Neuronal stem cell (in vitro differentiated cells): Measurements from ENCODE around the gene STK32B.

ENCODE experiments used
- DNase-seq: peaks from one replicate; pipeline ENCODE4 v3.0.0-alpha.2; 2013; ENCODE audit warnings: low spot score
- H2AFZ ChIP-seq: one replicate; pipeline ENCODE4 v1.6.1; 2013; ENCODE audit warnings: mild to moderate bottlenecking, low read length, inconsistent platforms
- H2AK5ac ChIP-seq: 2 replicates; pipeline ENCODE4 v1.6.1; 2013; ENCODE audit warnings: low read depth, mild to moderate bottlenecking, inconsistent platforms, low read length, moderate library complexity, mixed read lengths
- H2BK120ac ChIP-seq: 2 replicates; pipeline ENCODE4 v1.6.1; 2013; ENCODE audit warnings: low read depth, mild to moderate bottlenecking, inconsistent platforms, low read length, moderate library complexity, mixed read lengths
- H2BK12ac ChIP-seq: one replicate; pipeline ENCODE4 v1.6.1; 2013; ENCODE audit warnings: low read length, inconsistent platforms
- H2BK15ac ChIP-seq: 2 replicates; pipeline ENCODE4 v1.6.1; 2013; ENCODE audit warnings: mild to moderate bottlenecking, low read length, inconsistent platforms, mixed read lengths
- H2BK5ac ChIP-seq: one replicate; pipeline ENCODE4 v1.6.1; 2013; ENCODE audit warnings: inconsistent platforms, mild to moderate bottlenecking, low read length, moderate library complexity
- H3K14ac ChIP-seq: one replicate; pipeline ENCODE4 v1.6.1; 2013; ENCODE audit warnings: low read length, inconsistent platforms
- H3K18ac ChIP-seq: 2 replicates; pipeline ENCODE4 v1.6.1; 2013; ENCODE audit warnings: low read length, inconsistent platforms
- H3K23ac ChIP-seq: 2 replicates; pipeline ENCODE4 v1.6.1; 2013; ENCODE audit warnings: low read depth, mild to moderate bottlenecking, mixed read lengths, low read length, inconsistent platforms; ENCODE audit not compliant: poor library complexity
- H3K27ac ChIP-seq: replicated peaks from 3 replicates; pipeline ENCODE4 v1.5.1; 2013; ENCODE audit warnings: low read length, inconsistent platforms
- H3K27me3 ChIP-seq, 3 experiments: 2 replicates each; pipeline ENCODE4 v1.6.1; 2013; ENCODE audit warnings: low read length in 3 of 3, mild to moderate bottlenecking in 2 of 3, inconsistent platforms in 1 of 3, low read depth in 1 of 3, mixed read lengths in 1 of 3, moderate library complexity in 1 of 3; ENCODE audit not compliant: control insufficient read depth in 3 of 3, insufficient read depth in 3 of 3
- H3K36me3 ChIP-seq, 2 donors: replicated peaks in 1 of 2; 2 replicates each; pipeline ENCODE4 v1.6.1; 2013; ENCODE audit warnings: low read length in 2 of 2; ENCODE audit not compliant: control insufficient read depth in 2 of 2, insufficient read depth in 2 of 2
- H3K4ac ChIP-seq: 2 replicates; pipeline ENCODE4 v1.6.1; 2013; ENCODE audit warnings: inconsistent platforms, mild to moderate bottlenecking, low read length, moderate library complexity
- H3K4me1 ChIP-seq, 2 donors: 1 replicate in 1 of 2; 2 replicates in 1 of 2; pipeline ENCODE4 v1.6.1; 2013; ENCODE audit warnings: low read length in 2 of 2, low read depth in 1 of 2; ENCODE audit not compliant: control insufficient read depth in 2 of 2, insufficient read depth in 1 of 2
- H3K4me2 ChIP-seq: one replicate; pipeline ENCODE4 v1.6.1; 2013; ENCODE audit warnings: mild to moderate bottlenecking, low read length, inconsistent platforms; ENCODE audit not compliant: insufficient read depth, poor library complexity, severe bottlenecking
- H3K4me3 ChIP-seq, 2 donors: 2 replicates each; pipeline ENCODE4 v1.5.1; 2013; ENCODE audit warnings: low read length in 2 of 2, mild to moderate bottlenecking in 2 of 2, inconsistent platforms in 1 of 2, moderate library complexity in 1 of 2
- H3K79me1 ChIP-seq: one replicate; pipeline ENCODE4 v1.6.1; 2013; ENCODE audit warnings: low read depth, mild to moderate bottlenecking, inconsistent platforms, low read length, moderate library complexity
- H3K9ac ChIP-seq: one replicate; pipeline ENCODE4 v1.6.1; 2013; ENCODE audit warnings: mild to moderate bottlenecking, low read depth, low read length, inconsistent platforms; ENCODE audit not compliant: poor library complexity
- H3K9me3 ChIP-seq, 2 donors: replicated peaks in 1 of 2; 2 replicates each; pipeline versions ENCODE3 to v1.6.1; 2013; ENCODE audit warnings: low read length in 2 of 2, mild to moderate bottlenecking in 2 of 2, inconsistent platforms in 1 of 2, low read depth in 1 of 2, mixed read lengths in 1 of 2, moderate library complexity in 1 of 2; ENCODE audit not compliant: control insufficient read depth in 2 of 2, insufficient read depth in 1 of 2
- H4K8ac ChIP-seq: one replicate; pipeline ENCODE4 v1.6.1; 2013; ENCODE audit warnings: low read depth, mild to moderate bottlenecking, inconsistent platforms, low read length, moderate library complexity
- H4K91ac ChIP-seq: one replicate; pipeline ENCODE4 v1.6.1; 2013; ENCODE audit warnings: low read length, low read depth, mild to moderate bottlenecking, inconsistent platforms; ENCODE audit not compliant: poor library complexity
- WGBS, 2 donors: extraction: QIAGEN DNeasy Blood & Tissue Kit; methylation state at CpG; one replicate each; pipeline ENCODE4 v1.1.7; 2013; ENCODE audit warnings: missing lambda C conversion rate in 2 of 2, mixed read lengths in 1 of 2; ENCODE audit not compliant: insufficient read length in 2 of 2, insufficient replicate concordance in 1 of 2; ENCODE audit errors: extremely low coverage in 2 of 2; 5-methylcytosine and 5-hydroxymethylcytosine counted together

STK32B gene

DNA sequence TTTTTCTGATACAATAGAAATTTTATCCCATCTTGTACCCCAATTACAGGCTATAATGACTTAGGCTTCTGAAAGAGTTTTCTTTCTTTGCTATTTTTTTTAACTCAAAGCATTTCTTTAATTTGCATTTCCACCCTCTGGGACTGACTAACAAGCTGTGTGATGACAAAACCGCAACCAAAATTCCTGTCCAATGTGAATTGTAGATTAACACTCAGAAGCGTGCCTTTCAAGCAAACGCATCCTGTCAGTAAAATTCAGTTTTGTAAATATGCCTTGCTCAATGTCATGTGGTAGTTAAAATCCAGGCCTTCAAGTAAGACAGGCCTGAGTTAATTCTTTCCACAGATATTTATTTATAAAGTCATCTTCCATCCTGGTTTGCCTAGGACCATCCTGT, 50.3 kb downstream of the STK32B start:
- H3K4me2 ChIP-seq: no peak overlapping the region

GRCh38 chr4:5110901-5111300, 59.6 kb downstream of the STK32B start:
- H3K9me3 ChIP-seq: no peaks in the 10 kb centered on the region
- no peaks in the 10 kb centered on the region for H3K4me1 ChIP-seq
- no peaks in the 10 kb centered on the region for H3K36me3 ChIP-seq
- H3K23ac ChIP-seq: no peak overlapping the region
- no peak overlapping the region for H3K18ac ChIP-seq
- H2BK15ac ChIP-seq: no peak overlapping the region
- no CpG with 5 or more reads among the region's 1 CpG for WGBS, 2 donors
- no peak overlapping the region for H2BK12ac ChIP-seq
- H2AFZ ChIP-seq: no peak overlapping the region
- H3K14ac ChIP-seq: no peak overlapping the region
- H2BK120ac ChIP-seq: no peak overlapping the region
- no peak overlapping the region for H4K8ac ChIP-seq
- no peaks in the 10 kb centered on the region for H3K27me3 ChIP-seq
- H3K79me1 ChIP-seq: no peaks in the 10 kb centered on the region
- H2AK5ac ChIP-seq: no peak overlapping the region
- no peak overlapping the region for H3K4ac ChIP-seq
- H3K4me3 ChIP-seq: no peak overlapping the region
- H3K27ac ChIP-seq: no peak overlapping the region
- H3K4me2 ChIP-seq: no peak overlapping the region
- no peak overlapping the region for H2BK5ac ChIP-seq
- no peak overlapping the region for H3K9ac ChIP-seq
- no peak for DNase-seq
- no peak overlapping the region for H4K91ac ChIP-seq

More for the DNA sequence above, 50.3 kb downstream of the STK32B start:
- no peak overlapping the region for H3K23ac ChIP-seq
- no peaks in the 10 kb centered on the region for H3K36me3 ChIP-seq
- no peak overlapping the region for H2BK15ac ChIP-seq
- H3K27me3 ChIP-seq: no peaks in the 10 kb centered on the region
- H3K9ac ChIP-seq: no peak overlapping the region
- H3K4me1 ChIP-seq: no peaks in the 10 kb centered on the region
- H2BK12ac ChIP-seq: no peak overlapping the region
- no peak overlapping the region for H2BK120ac ChIP-seq
- no peak overlapping the region for H3K4ac ChIP-seq
- no peak for DNase-seq
- H3K14ac ChIP-seq: no peak overlapping the region
- no CpG with 5 or more reads among the region's 3 CpGs for WGBS, 2 donors
- no peak overlapping the region for H3K18ac ChIP-seq
- H4K91ac ChIP-seq: no peak overlapping the region
- no peak overlapping the region for H2AK5ac ChIP-seq
- H2AFZ ChIP-seq: no peak overlapping the region
- no peak overlapping the region for H4K8ac ChIP-seq
- no peaks in the 10 kb centered on the region for H3K9me3 ChIP-seq
- no peaks in the 10 kb centered on the region for H3K79me1 ChIP-seq
- no peak overlapping the region for H3K4me3 ChIP-seq
- H2BK5ac ChIP-seq: no peak overlapping the region
- H3K27ac ChIP-seq: no peak overlapping the region

- Histone ChIP-seq H2BK5ac (no peak overlapping the region), H4K91ac (no peak overlapping the region), H2BK120ac (no peak overlapping the region), H3K18ac (no peak overlapping the region), H3K36me3 (no peaks in the 10 kb centered on the region), H3K23ac (no peak overlapping the region), H3K9ac (no peak overlapping the region), H3K4me1 (no peaks in the 10 kb centered on the region), H3K4me2 (no peak overlapping the region), H3K4me3 (no peak overlapping the region), H3K9me3 (peaks cover 0 to 2% of the 10 kb centered on the region in 2 donors), H3K79me1 (no peaks in the 10 kb centered on the region), H3K27ac (no peak overlapping the region), H2AFZ (no peak overlapping the region), H3K4ac (no peak overlapping the region), H4K8ac (no peak overlapping the region), H3K27me3 (no peaks in the 10 kb centered on the region), H2BK12ac (no peak overlapping the region), H2BK15ac (no peak overlapping the region), H2AK5ac (no peak overlapping the region), H3K14ac (no peak overlapping the region)
- no CpG with 5 or more reads among the region's 2 CpGs for WGBS, 2 donors
- DNase-seq: no peak
These were observed 61.2 kb downstream of the STK32B start for GRCh38 chr4:5112333-5113095.

GRCh38 chr4:5114950-5115349, 63.7 kb downstream of the STK32B start:
- no peak overlapping the region for H4K91ac ChIP-seq
- no peaks in the 10 kb centered on the region for H3K79me1 ChIP-seq
- H3K27ac ChIP-seq: no peak overlapping the region
- no peak overlapping the region for H3K4me2 ChIP-seq
- no peaks in the 10 kb centered on the region for H3K27me3 ChIP-seq
- H2AK5ac ChIP-seq: no peak overlapping the region
- no peak overlapping the region for H2BK12ac ChIP-seq
- no peak overlapping the region for H3K4me3 ChIP-seq
- H3K18ac ChIP-seq: no peak overlapping the region
- H3K23ac ChIP-seq: no peak overlapping the region
- no CpG with 5 or more reads among the region's 1 CpG for WGBS, 2 donors
- no peak overlapping the region for H3K14ac ChIP-seq
- H3K4ac ChIP-seq: no peak overlapping the region
- H2AFZ ChIP-seq: no peak overlapping the region
- no peak overlapping the region for H4K8ac ChIP-seq
- H2BK120ac ChIP-seq: no peak overlapping the region
- H3K9ac ChIP-seq: no peak overlapping the region
- H3K36me3 ChIP-seq: no peaks in the 10 kb centered on the region
- no peak for DNase-seq
- H3K9me3 ChIP-seq: peaks cover 0 to 2% of the 10 kb centered on the region in 2 donors
- H3K4me1 ChIP-seq: no peaks in the 10 kb centered on the region
- H2BK5ac ChIP-seq: no peak overlapping the region
- H2BK15ac ChIP-seq: no peak overlapping the region
